Prostate gland (tissue), 2 donors: Measurements from ENCODE around the gene WNK2. TPM values are rescaled to one million over a fixed set of nuclear protein-coding genes. Genes with fewer than 3 reads are reported as not detected.

Source experiments
- DNase-seq: peaks from one replicate; pipeline ENCODE4 v3.0.0-alpha.2; 2019; ENCODE audit warnings: low spot score
- H3K27ac ChIP-seq, 2 donors: fragments of 200-600 bp; sonication (generic); 2 replicates each; pipeline ENCODE4 v1.5.1; 2017 to 2019
- H3K27me3 ChIP-seq: fragments of 200-600 bp; sonication (generic); replicated peaks from 2 replicates; pipeline ENCODE4 v1.5.1; 2019; ENCODE audit not compliant: insufficient read depth
- H3K36me3 ChIP-seq, 2 donors: fragments of 200-600 bp; sonication (generic); 1 replicate in 1 of 2; 2 replicates in 1 of 2; pipeline versions ENCODE4 v1.5.1 to v1.8.1; 2017 to 2019
- H3K4me1 ChIP-seq: fragments of 200-600 bp; sonication (generic); replicated peaks from 2 replicates; pipeline ENCODE4 v1.5.1; 2019
- H3K4me3 ChIP-seq, 2 donors: fragments of 200-600 bp; sonication (generic); 2 replicates each; pipeline ENCODE4 v1.5.1; 2017 to 2019
- H3K9me3 ChIP-seq: fragments of 200-600 bp; sonication (generic); 2 replicates; pipeline ENCODE4 v1.5.1; 2017
- CTCF ChIP-seq, 4 experiments: fragments of 200-600 bp in 2 of 4; fragments of 450-650 bp in 2 of 4; sonication (generic) in 2 of 4; IDR thresholded peaks; 1 replicate in 3 of 4; 2 replicates in 1 of 4; pipeline ENCODE4 v1.5.1; 2016 to 2019; ENCODE audit warnings: antibody characterized with exemption in 4 of 4, mild to moderate bottlenecking in 2 of 4, moderate library complexity in 2 of 4
- POLR2A ChIP-seq: fragments of 450-650 bp; IDR thresholded peaks from one replicate; pipeline ENCODE4 v1.6.1; 2016; ENCODE audit warnings: antibody characterized with exemption, mild to moderate bottlenecking
- POLR2AphosphoS5 ChIP-seq: sonication (generic); formaldehyde crosslinking; IDR thresholded peaks from one replicate; pipeline ENCODE4 v1.6.1; 2017; ENCODE audit warnings: antibody characterized with exemption
- WGBS: methylation state at CpG from one replicate; pipeline ENCODE4 v1.1.5; 2018; 5-methylcytosine and 5-hydroxymethylcytosine counted together
- intact Hi-C: fragments of 100-400 bp; cut with DNase I; formaldehyde crosslinking; loops from one replicate; pipeline ENCODE4 v1.14.2; 2022
- total RNA-seq, 2 donors: library from RNA; depleted of rRNA; stranded (reverse); fragments of >200 nt; gene quantifications; one replicate each; pipeline ENCODE4 v1.1.0, GENCODE V29; 2016

Gene WNK2
- total RNA-seq, 2 donors from 2014 or later, result 77.9 to 136 TPM

DNA sequence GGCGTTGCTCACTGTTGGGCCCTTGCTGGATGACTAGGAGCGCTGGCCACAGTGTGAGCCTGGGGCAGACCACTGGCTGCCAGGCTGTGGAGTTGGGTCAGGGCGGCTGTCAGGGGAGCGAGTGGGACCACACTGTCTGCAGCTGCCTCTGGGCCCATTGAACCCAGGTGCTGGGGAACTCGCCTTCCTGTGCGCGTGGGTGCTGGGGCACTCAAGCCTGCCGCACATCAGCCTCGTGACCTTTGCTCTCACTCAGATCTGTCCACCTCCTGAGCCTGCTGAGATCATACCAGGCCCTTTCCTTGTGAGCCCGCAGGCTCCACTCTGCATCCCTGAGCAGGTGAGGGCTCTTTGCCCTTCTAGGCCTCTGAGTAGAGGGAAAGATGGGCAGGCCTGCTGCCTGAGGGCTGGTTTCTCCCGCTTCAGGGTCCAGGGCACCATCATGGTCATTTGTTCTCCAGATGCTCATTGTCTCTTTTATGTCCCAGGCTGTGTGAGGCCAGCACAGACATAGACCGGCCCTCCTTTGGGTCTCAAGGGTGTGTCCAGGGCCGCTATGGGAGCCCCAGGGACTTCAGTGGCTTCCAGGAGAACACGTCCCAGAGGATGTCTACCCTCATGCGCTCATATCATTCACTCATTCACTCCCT is 26.5 kb downstream of the WNK2 start:
- peaks cover 8% of the 10 kb centered on the region for H3K4me1 ChIP-seq
- intact Hi-C loops, result no loop called here

GRCh38 chr9:93210974-93211653 is 27.2 kb downstream of the WNK2 start:
- no peak for TF ChIP-seq POLR2AphosphoS5
- TF ChIP-seq POLR2A, result no peak
- TF ChIP-seq CTCF (IDR thresholded peaks at IDR 0.05), result no peak
- intact Hi-C loops, result no loop called here
- H3K27me3 ChIP-seq, result no peaks in the 10 kb centered on the region
- H3K36me3 ChIP-seq, result no peaks in the 10 kb centered on the region
- no peak overlapping the region for H3K4me3 ChIP-seq
- peaks cover 8% of the 10 kb centered on the region for H3K4me1 ChIP-seq
- DNase-seq, result no peak
- no peak overlapping the region for H3K27ac ChIP-seq
- H3K9me3 ChIP-seq, result no peaks in the 10 kb centered on the region

More for the DNA sequence above, 26.5 kb downstream of the WNK2 start:
- no peaks in the 10 kb centered on the region for H3K9me3 ChIP-seq
- H3K27me3 ChIP-seq, result no peaks in the 10 kb centered on the region
- TF ChIP-seq POLR2A (no peak), CTCF (IDR thresholded peaks at IDR 0.05) (no peak), POLR2AphosphoS5 (no peak)
- no peaks in the 10 kb centered on the region for H3K36me3 ChIP-seq
- 98% methylated on average over 13 of the region's 15 CpGs for WGBS
- H3K27ac ChIP-seq, result no peak overlapping the region
- H3K4me3 ChIP-seq, result no peak overlapping the region
- no peak for DNase-seq

GRCh38 chr9:93211654-93212001 is 27.7 kb downstream of the WNK2 start:
- Histone ChIP-seq H3K27ac (no peak overlapping the region), H3K36me3 (no peaks in the 10 kb centered on the region), H3K4me1 (peaks cover 8% of the 10 kb centered on the region), H3K9me3 (no peaks in the 10 kb centered on the region), H3K27me3 (no peaks in the 10 kb centered on the region), H3K4me3 (no peak overlapping the region)
- 97% methylated on average over 3 of the region's 3 CpGs for WGBS
- TF ChIP-seq CTCF (IDR thresholded peaks at IDR 0.05) (no peak), POLR2A (no peak)
- no peak for DNase-seq
- intact Hi-C loops, result no loop called here

DNA sequence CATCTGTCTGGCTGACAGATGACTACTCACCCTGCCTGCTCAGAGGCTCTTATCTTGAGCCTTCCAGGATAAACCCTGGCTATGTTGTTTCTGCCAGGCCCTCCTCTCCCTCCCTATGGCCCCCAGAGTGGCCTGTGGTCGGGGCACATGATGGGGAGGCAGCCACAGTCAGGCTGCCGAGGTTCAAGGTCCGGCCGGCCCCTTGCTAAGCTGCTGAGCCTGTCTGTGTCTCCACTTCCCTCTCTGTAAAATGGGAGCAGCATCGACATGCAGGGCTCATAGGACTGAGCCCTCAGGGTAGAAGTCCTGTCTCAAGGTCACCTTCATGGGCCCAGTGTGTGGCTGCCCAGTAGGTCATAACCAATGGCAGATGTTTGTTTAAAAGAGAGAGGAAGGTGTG is 28.5 kb downstream of the WNK2 start:
- Histone ChIP-seq H3K9me3 (no peaks in the 10 kb centered on the region), H3K27ac (no peak overlapping the region), H3K4me1 (peaks cover 8% of the 10 kb centered on the region), H3K27me3 (no peaks in the 10 kb centered on the region), H3K36me3 (no peaks in the 10 kb centered on the region), H3K4me3 (no peak overlapping the region)
- WGBS, result 97% methylated on average over 5 of the region's 5 CpGs
- intact Hi-C loops, result no loop called here
- TF ChIP-seq POLR2A, result no peak
- no peak for TF ChIP-seq CTCF (IDR thresholded peaks at IDR 0.05)
- no peak for TF ChIP-seq POLR2AphosphoS5
- DNase-seq, result no peak

DNA sequence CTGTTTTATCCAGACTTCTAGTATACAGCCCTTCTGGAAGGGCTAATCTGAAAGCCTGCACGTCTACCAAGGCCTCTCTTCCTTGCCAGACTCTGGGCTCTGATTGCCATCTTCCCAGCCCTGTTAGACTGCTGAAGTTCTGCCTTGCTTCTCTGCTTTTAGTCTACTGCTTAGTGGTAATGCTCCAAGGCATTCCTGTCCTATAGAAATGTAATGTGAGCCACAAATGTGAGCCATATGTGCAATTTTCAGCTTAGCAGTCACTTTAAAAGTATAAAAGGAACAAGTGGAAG is 32.1 kb downstream of the WNK2 start:
- no peak for DNase-seq
- 76% methylated on average over 1 of the region's 1 CpG for WGBS
- Histone ChIP-seq H3K9me3 (no peaks in the 10 kb centered on the region), H3K4me3 (no peak overlapping the region), H3K27me3 (no peaks in the 10 kb centered on the region), H3K36me3 (no peaks in the 10 kb centered on the region), H3K4me1 (no peaks in the 10 kb centered on the region), H3K27ac (no peak overlapping the region)
- TF ChIP-seq POLR2A (no peak), CTCF (IDR thresholded peaks at IDR 0.05) (no peak), POLR2AphosphoS5 (no peak)
- intact Hi-C loops, result no loop called here
